Measurements from ENCODE around the gene CFAP77.

The CFAP77 gene

GRCh38 chr9:132457504-132458236 is 47.7 kb downstream of the CFAP77 start:
- DNase-seq, result no peak

DNA sequence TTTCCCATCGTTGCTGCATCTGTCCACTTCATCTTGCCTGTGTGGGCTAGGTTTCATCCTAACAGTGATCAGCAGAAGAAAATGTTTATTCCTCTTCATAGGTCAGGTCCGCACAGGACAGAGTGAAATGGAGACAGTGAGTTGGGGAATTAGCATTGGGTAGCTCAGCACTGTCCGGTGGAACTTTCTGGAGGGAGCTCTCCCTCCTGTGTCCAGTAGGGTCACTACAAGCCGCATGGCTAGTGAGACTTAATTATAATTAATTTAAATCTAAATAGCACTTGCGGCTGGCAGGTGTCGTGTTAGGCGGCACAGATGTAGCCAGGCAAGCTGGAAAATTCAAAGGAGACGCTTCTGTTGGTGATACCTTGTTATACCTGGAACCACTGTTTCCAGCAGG is 48.4 kb downstream of the CFAP77 start:
- DNase-seq, result no peak

DNA sequence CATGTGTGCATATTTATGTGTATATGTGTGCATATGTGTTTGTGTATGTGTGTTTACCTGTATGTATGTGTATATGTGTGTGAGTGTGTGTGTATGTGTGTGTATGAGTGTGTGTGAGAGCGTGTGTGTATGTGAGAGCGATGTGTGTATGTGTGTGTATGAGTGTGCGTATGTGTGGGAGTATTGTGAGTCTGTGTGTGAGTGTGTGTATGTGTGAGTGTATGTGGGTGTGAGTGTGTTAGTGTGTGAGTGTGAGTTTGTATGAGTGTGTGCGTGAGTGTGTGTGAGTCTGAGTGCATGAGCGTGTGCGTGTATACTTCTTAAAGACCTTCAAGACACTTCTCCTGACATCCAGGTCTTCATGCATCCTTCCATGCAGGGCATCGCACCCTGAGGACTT is 49.6 kb downstream of the CFAP77 start:
- no peak for DNase-seq

GRCh38 chr9:132460240-132460639 is 50.2 kb downstream of the CFAP77 start:
- no peak for DNase-seq

- DNase-seq, result no peak
Measured at GRCh38 chr9:132461281-132461896, 51.4 kb downstream of the CFAP77 start.

DNA sequence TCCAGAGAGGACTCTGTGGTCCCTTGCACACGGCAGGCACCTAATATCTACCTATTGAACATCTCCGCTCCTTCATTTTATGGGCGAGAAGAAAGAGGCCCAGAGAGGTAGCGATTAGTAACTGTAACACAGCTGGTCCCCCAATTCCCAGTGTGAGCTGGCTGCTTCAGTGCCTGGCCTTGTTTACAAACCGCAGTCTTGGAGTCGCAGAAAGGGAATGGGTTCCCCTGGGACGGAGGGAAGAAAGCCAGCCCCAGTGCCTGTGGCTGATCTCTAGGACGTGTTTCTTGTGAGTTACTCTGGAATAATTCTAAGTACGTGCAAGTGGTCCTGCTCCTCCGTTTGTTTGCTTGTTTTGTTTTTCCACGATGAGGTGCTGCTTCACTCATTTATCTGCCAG is 52.0 kb downstream of the CFAP77 start:
- DNase-seq, result no peak

GRCh38 chr9:132464547-132464946 is 54.5 kb downstream of the CFAP77 start:
- DNase-seq, result no peak

- DNase-seq, result no peak
Measured at GRCh38 chr9:132465131-132465635, 55.2 kb downstream of the CFAP77 start.

GRCh38 chr9:132472199-132472598 is 62.2 kb downstream of the CFAP77 start:
- peak; percentile 81 for DNase-seq

DNA sequence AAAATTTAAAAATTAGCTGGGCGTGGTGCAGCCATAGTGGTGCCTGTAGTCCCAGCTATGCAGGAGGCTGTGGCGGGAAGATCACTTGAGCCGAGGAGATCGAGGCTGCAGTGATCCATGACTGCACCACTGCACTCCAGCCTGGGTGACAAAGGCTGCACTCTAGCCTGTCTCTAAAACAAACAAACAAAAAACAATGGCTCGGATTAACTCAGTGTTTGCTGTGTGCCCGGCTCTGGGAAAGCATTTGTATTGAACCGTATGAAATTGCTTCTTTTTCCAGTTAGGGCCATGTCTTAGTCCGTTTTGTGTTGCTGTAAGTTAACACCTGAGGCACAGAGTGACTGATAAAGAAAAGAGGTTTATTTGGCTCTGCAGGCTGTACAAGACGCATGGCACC is 62.6 kb downstream of the CFAP77 start:
- no peak for DNase-seq

DNA sequence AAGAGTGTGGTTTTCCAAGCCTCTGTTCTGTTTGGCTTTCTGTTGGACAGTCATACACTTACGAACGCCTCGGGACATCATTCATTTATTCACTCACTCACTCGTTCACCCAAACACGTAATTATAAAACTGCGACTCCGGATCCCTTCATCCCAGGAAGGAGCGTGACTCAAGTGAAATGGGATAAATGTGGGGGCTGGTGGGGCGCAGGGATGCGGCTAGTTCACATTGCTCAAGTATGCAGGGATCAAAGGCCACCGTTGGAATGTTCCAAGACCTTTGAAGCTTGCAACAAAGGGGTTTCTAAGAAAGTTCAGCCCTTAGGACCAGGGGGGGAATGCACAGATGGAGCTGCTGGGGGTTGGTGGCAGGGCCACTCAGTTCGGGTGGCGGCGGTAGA is 64.2 kb downstream of the CFAP77 start:
- DNase-seq, result no peak

DNA sequence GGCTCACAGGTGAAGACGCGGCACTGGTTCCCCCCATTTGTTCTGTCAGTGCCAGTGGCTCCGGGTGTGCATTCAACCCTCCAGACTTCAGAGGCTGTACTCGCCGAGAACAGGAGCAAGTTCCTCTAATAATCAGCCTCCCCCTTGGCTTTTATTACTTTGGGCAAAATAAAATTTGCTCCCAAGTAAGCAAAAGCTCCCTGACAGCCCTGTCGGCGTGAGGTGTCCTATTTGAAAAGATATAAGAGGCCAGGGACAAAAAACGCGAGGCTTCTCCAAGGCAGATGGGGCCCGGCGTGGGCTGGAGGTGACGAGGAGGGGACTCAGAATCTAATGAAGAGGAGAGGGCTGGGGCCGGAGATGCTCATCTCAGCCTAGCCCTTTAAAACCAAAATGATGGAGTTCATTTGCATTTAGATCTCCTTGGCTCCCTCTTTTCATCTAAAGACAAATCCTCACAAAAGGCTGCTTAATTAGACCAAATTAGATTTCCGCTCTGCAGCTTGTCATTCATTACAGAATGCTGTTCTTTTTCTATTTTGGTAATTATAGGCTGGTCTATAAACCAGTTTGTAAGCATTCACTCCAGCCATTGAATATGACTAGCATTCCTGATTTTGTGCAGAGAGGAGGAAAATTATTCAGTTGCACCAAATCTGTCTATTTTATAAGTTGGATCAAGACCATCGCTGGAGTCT is 68.5 kb downstream of the CFAP77 start:
- DNase-seq, result no peak

DNA sequence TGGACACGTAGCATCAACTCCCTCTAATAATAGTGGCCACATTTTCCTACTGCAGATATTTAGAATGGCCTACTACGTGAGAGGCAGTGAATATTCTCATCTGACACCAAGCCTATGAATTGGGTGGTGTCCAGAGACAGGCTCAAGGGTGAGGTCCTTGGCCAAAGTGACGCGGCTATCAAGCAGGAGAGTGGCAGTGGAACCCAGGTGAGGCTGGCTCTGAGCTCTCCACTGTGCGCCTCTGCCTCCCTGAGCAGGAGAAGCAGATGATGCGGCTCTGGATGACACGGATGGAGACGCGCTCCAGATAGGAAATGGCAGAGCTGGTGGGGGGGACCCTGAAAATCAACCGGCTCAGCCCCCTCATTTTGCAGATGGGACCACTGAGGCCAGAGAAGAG is 69.7 kb downstream of the CFAP77 start:
- no peak for DNase-seq

DNA sequence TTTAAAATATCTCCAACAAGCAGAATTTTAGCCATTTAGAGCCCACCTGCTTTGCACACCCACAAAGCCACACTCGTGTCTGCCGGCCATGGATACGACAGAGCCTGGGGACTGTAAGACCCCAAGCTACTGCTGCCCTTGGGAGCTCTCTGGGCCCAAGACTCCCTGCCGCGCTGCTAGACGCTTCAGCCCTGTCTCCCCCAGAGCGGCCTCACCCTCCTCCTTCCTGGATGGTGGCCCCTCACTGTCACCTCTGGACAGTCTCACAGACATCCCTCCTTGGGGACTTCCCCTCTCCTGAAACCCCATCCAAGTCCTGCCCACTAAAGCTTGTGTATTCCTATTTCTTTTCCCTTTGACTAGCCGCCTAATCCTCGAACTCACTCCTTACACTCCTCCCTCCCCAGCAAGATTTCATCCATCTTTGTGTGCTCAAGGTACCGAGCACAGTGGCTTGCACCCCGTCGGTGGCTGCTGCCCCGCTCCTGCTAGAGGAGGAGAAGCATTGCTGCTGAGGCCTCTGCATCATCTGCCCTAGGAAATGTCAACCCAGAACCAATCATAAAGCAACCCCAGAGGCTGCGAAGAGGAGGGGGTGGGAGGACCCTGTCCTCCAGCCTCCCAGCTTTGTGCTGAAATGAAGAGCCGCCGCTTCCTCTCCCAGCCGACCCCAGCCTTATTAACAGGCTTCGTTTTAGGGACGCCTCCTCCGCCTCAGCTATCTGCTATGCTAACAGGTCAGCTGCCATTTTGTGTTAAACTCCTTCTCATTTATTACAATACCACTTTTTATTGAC is 71.2 kb downstream of the CFAP77 start:
- DNase-seq, result no peak

DNA sequence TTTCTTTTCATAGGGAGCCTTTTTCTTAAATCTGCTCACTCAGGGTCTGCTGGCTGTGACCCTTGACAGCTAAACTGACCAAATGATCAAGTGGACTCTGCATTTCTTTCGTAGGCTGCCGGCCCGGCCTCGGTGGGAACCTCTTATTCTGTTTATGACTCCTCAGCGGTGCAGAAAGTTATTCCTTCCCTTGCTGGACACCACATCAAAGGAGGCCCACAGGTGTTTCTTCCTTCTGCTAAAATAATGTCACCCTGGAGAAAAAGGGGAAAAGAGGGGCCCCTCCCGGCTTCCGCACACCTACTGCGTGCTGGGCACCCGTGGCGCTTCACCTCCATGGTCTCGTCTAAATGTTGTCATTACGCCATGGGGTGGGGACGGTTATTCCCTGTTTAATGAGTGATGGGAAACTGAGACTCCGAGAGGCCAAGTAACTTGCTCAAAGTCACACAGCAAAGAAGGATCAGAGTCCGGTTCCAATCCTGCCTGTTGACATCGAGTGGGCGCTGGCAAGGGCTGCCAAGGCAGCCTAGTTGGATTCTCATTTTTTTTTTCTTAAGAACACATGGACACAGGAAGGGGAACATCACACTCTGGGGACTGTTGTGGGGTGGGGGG is 72.3 kb downstream of the CFAP77 start:
- DNase-seq, result no peak

DNA sequence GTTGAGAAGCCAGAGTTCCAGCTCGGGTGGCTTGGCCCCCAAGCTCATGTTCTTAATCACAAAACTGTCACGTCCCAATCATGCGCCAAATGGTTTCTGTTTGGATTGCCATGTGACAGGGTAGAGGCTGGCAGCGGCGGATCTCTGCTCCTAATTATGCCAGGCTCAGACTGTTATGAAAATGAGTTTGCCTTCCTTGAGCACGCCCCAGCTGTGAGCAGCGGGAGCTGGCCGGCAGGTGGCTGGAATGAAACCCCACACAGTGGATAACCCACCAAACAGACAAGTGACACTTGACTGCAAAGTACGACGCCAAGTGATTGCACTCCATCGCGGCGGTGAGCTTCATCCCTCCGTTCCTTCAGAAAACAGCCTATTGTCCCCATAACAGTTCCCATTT is 75.4 kb downstream of the CFAP77 start:
- DNase-seq, result no peak

DNA sequence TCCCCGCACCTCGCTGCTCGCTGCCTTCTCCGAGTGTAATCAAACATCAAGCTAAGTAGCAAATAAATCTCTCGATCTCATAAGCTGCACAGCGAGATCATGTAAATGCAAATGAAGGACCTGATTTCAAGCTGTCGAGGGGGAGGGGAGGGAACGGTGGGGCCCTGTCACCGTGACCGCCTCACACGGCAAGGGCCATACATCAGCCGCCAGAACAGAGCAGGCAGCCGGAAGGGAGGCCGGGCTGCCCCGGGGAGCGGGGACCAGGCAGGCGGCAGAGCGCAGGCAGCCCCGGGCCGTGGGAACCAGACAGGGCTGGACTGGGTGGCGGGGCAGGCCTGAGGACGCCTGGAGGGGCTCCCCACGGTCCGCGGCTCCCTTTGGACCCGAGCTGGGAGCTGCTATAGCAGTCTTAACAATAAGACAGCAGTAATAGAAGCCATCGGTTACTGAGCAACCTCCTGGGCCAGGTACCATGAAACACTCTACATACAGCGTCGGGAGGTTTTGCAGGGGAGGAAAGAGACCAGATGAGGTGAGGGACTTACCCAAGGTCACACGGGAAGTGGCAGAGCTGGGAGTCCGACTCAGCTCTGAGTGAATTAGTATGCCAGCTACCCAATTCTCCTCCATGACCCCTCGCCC is 76.8 kb downstream of the CFAP77 start:
- no peak for DNase-seq

- no peak for DNase-seq
Measured at GRCh38 chr9:132487351-132487791, 77.4 kb downstream of the CFAP77 start.

GRCh38 chr9:132487980-132488535 is 78.0 kb downstream of the CFAP77 start:
- DNase-seq, result no peak

DNA sequence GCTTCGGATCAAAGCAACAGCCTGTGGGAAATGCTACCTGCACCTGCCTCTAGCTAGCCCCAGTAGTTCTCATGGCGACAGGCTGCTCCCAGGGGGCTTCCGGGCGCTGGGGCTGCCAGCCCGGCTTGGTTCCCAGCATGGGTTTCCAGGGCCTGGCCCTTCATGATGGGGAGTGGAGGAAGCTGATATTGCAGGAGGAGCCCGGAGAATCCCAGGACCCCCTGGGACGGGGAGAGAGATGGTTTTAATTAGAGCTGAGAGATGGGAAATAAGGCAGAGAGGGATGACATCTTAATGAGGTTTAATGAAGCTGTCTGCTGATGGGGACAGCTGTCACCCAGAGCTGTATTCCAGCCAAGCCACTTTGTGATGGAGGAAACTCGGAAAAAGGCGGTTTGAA is 78.6 kb downstream of the CFAP77 start:
- peak; percentile 70 for DNase-seq

DNA sequence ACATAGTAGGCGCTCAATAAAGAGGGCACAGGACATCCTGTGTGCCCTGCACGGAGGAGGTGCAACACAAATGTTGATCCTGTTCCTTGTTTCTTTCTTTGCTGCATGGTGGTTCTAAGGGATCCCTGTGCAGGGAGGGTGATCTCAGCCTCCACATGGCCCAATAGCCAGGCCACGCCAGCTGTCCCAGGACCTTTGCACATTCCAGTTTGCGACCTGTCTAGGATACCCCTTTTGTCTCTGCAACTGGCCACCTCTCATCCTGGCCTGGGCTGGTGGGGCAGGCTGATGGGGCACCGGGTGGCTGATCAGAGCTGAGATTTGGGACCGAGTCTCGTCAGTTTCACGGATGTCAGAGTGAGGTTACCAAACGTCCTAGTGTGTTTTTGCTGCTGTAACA is 79.5 kb downstream of the CFAP77 start:
- no peak for DNase-seq

GRCh38 chr9:132494857-132495256 is 84.8 kb downstream of the CFAP77 start:
- DNase-seq, result no peak
